K562 treated with DMSO at 1 percent for 12 hours (cell line): ENCODE data around the gene MALL. TPM values are rescaled to one million over a fixed set of nuclear protein-coding genes. Genes with fewer than 3 reads are reported as not detected.

Source experiments
- total RNA-seq: library from RNA; unstranded; fragments of 300-600 nt; gene quantifications from 2 replicates; pipeline ENCODE4 v1.2.3, GENCODE V29; 2022; ENCODE audit not compliant: insufficient read depth

MALL gene
- not detected in 2 replicates for total RNA-seq

GRCh38 chr2:110115291-110116032 lies at the start of gene MALL:
MALL (minus strand) TSS chr2:110115822; CDS start chr2:110115792, 30 bp downstream.

Other genes with a start within 250 kb of the MALL start
- gene LIMS3, start 217.1 kb downstream of the MALL start, total RNA-seq = 1.2 and 1.4 TPM in 2 replicates
- gene NPHP1, start 89.2 kb upstream of the MALL start, total RNA-seq = not detected in 2 replicates
- 27.7 and 71.9 TPM in 2 replicates for gene MTLN, start 96.7 kb upstream of the MALL start, total RNA-seq